ENCODE data around the gene ISL2.

The ISL2 gene

GRCh38 chr15:76337696-76338485 lies 1.3 kb downstream of the ISL2 start:
- peaks cover 4% of the 10 kb centered on the region for H3K4me1 ChIP-seq (ENCODE audit: low read depth, poor library complexity, severe bottlenecking)
- peak overlapping the region; percentile 61; the same call in 1 of the 2 replicates for H3K9ac ChIP-seq
- no peak for TF ChIP-seq CTCF (conservative IDR thresholded peaks at IDR 0.05; ENCODE audit: low read depth, low read length)
- H3K27ac ChIP-seq = peak overlapping the region; percentile 45
- no peaks in the 10 kb centered on the region for H3K27me3 ChIP-seq (ENCODE audit: insufficient read depth, low read depth)
- peak overlapping the region; percentile 93 for H2AFZ ChIP-seq (ENCODE audit: low read depth)
- H4K20me1 ChIP-seq (ENCODE audit: insufficient read depth) = no peaks in the 10 kb centered on the region
- peak overlapping the region; percentile 74 for H3K4me2 ChIP-seq
- no peaks in the 10 kb centered on the region for H3K79me2 ChIP-seq (ENCODE audit: insufficient read depth, low read depth)
- no peaks in the 10 kb centered on the region for H3K36me3 ChIP-seq (ENCODE audit: insufficient read depth)
- no peak overlapping the region for H3K4me3 ChIP-seq (IDR thresholded peaks at IDR 0.05; ENCODE audit: insufficient read depth, low read depth, low read length)

GRCh38 chr15:76338486-76339304 lies 2.1 kb downstream of the ISL2 start:
- Histone ChIP-seq H3K4me2 (no peak overlapping the region), H3K27me3 (ENCODE audit: insufficient read depth, low read depth) (no peaks in the 10 kb centered on the region), H3K79me2 (ENCODE audit: insufficient read depth, low read depth) (no peaks in the 10 kb centered on the region), H4K20me1 (ENCODE audit: insufficient read depth) (no peaks in the 10 kb centered on the region), H3K4me1 (ENCODE audit: low read depth, poor library complexity, severe bottlenecking) (peaks cover 4% of the 10 kb centered on the region), H2AFZ (ENCODE audit: low read depth) (no peak overlapping the region), H3K27ac (no peak overlapping the region), H3K36me3 (ENCODE audit: insufficient read depth) (no peaks in the 10 kb centered on the region), H3K4me3 (IDR thresholded peaks at IDR 0.05; ENCODE audit: insufficient read depth, low read depth, low read length) (no peak overlapping the region), H3K9ac (no peak overlapping the region)
- TF ChIP-seq CTCF (conservative IDR thresholded peaks at IDR 0.05; ENCODE audit: low read depth, low read length) = no peak

GRCh38 chr15:76339305-76340197 lies 3.0 kb downstream of the ISL2 start:
- H3K4me1 ChIP-seq (ENCODE audit: low read depth, poor library complexity, severe bottlenecking) = peaks cover 4% of the 10 kb centered on the region
- no peak overlapping the region for H3K27ac ChIP-seq
- H3K27me3 ChIP-seq (ENCODE audit: insufficient read depth, low read depth) = no peaks in the 10 kb centered on the region
- H3K4me3 ChIP-seq (IDR thresholded peaks at IDR 0.05; ENCODE audit: insufficient read depth, low read depth, low read length) = no peak overlapping the region
- TF ChIP-seq CTCF (conservative IDR thresholded peaks at IDR 0.05; ENCODE audit: low read depth, low read length) = no peak
- no peaks in the 10 kb centered on the region for H3K36me3 ChIP-seq (ENCODE audit: insufficient read depth)
- no peaks in the 10 kb centered on the region for H4K20me1 ChIP-seq (ENCODE audit: insufficient read depth)
- no peak overlapping the region for H3K9ac ChIP-seq
- no peak overlapping the region for H2AFZ ChIP-seq (ENCODE audit: low read depth)
- H3K79me2 ChIP-seq (ENCODE audit: insufficient read depth, low read depth) = no peaks in the 10 kb centered on the region
- no peak overlapping the region for H3K4me2 ChIP-seq

GRCh38 chr15:76340198-76340802 lies 3.7 kb downstream of the ISL2 start:
- Histone ChIP-seq H2AFZ (ENCODE audit: low read depth) (no peak overlapping the region), H3K4me3 (IDR thresholded peaks at IDR 0.05; ENCODE audit: insufficient read depth, low read depth, low read length) (no peak overlapping the region)

More at GRCh38 chr15:76340198-76340802, 3.7 kb downstream of the ISL2 start:
- no peak for TF ChIP-seq CTCF (conservative IDR thresholded peaks at IDR 0.05; ENCODE audit: low read depth, low read length)
- Histone ChIP-seq H4K20me1 (ENCODE audit: insufficient read depth) (no peaks in the 10 kb centered on the region), H3K4me1 (ENCODE audit: low read depth, poor library complexity, severe bottlenecking) (peaks cover 4% of the 10 kb centered on the region), H3K36me3 (ENCODE audit: insufficient read depth) (no peaks in the 10 kb centered on the region), H3K79me2 (ENCODE audit: insufficient read depth, low read depth) (no peaks in the 10 kb centered on the region), H3K27me3 (ENCODE audit: insufficient read depth, low read depth) (no peaks in the 10 kb centered on the region), H3K27ac (no peak overlapping the region), H3K9ac (no peak overlapping the region), H3K4me2 (no peak overlapping the region)
